Keratinocyte (primary cell): Measurements from ENCODE around the gene HHIPL1. TPM values are rescaled to one million over a fixed set of nuclear protein-coding genes. Genes with fewer than 3 reads are reported as not detected.

Source experiments
- DNase-seq: peaks from one replicate; pipeline ENCODE4 v3.0.0-alpha.2; 2011; ENCODE audit warnings: low read depth, missing footprints, low spot score
- FAIRE-seq: peaks from 2 replicates; lab custom pipeline; 2011; peaks lifted over from hg19 to GRCh38; lab: Jason Lieb, UNC
- H2AFZ ChIP-seq: 2 replicates; pipeline ENCODE4 v1.6.0; 2012; ENCODE audit warnings: low read length, control low read depth, inconsistent platforms; ENCODE audit not compliant: control insufficient read depth
- H3K27ac ChIP-seq: 2 replicates; pipeline ENCODE4 v1.5.1; 2011; ENCODE audit warnings: low read length; ENCODE audit not compliant: control insufficient read depth, insufficient read depth
- H3K27me3 ChIP-seq: 3 replicates; pipeline ENCODE4 v1.6.0; 2011; ENCODE audit warnings: low read length; ENCODE audit not compliant: control insufficient read depth, insufficient read depth; ENCODE audit errors: extremely low read depth
- H3K36me3 ChIP-seq, 2 experiments: 2 replicates in 1 of 2; 3 replicates in 1 of 2; pipeline ENCODE4 v1.5.1; 2011; ENCODE audit warnings: low read length in 2 of 2, mild to moderate bottlenecking in 1 of 2; ENCODE audit not compliant: control insufficient read depth in 2 of 2, insufficient read depth in 2 of 2; ENCODE audit errors: extremely low read depth in 1 of 2
- H3K4me1 ChIP-seq: 3 replicates; pipeline ENCODE4 v1.5.1; 2011; ENCODE audit warnings: low read length; ENCODE audit not compliant: control insufficient read depth, insufficient read depth; ENCODE audit errors: extremely low read depth
- H3K4me2 ChIP-seq: 3 replicates; pipeline ENCODE4 v1.6.0; 2011; ENCODE audit warnings: low read depth, low read length; ENCODE audit not compliant: control insufficient read depth, insufficient read depth; ENCODE audit errors: extremely low read depth
- H3K4me3 ChIP-seq, 3 experiments: fragments of 200-600 bp in 1 of 3; sonication (generic) in 1 of 3; 2 replicates in 2 of 3; 3 replicates in 1 of 3; pipeline ENCODE4 v1.5.1; 2011 to 2016; ENCODE audit warnings: low read length in 3 of 3, mild to moderate bottlenecking in 3 of 3, control low read depth in 2 of 3, inconsistent platforms in 1 of 3, low read depth in 1 of 3, mixed read lengths in 1 of 3, mixed run types in 1 of 3, moderate library complexity in 1 of 3; ENCODE audit not compliant: control insufficient read depth in 2 of 3, insufficient read depth in 2 of 3; ENCODE audit errors: extremely low read depth in 1 of 3
- H3K79me2 ChIP-seq: 2 replicates; pipeline ENCODE4 v1.6.0; 2012; ENCODE audit warnings: low read length; ENCODE audit not compliant: control insufficient read depth, insufficient read depth
- H3K9ac ChIP-seq: 3 replicates; pipeline ENCODE4 v1.6.0; 2011; ENCODE audit warnings: low read length; ENCODE audit not compliant: control insufficient read depth, insufficient read depth; ENCODE audit errors: extremely low read depth
- H3K9me1 ChIP-seq: 3 replicates; pipeline ENCODE4 v1.6.0; 2011; ENCODE audit warnings: low read length; ENCODE audit not compliant: control insufficient read depth, insufficient read depth; ENCODE audit errors: extremely low read depth
- H3K9me3 ChIP-seq: 2 replicates; pipeline ENCODE4 v1.5.1; 2012; ENCODE audit warnings: low read depth, low read length; ENCODE audit not compliant: control insufficient read depth
- H4K20me1 ChIP-seq: 3 replicates; pipeline ENCODE4 v1.6.0; 2011; ENCODE audit warnings: low read length; ENCODE audit not compliant: control insufficient read depth, insufficient read depth; ENCODE audit errors: extremely low read depth
- EZH2 ChIP-seq: IDR thresholded peaks from one replicate; pipeline ENCODE4 v1.6.1; 2012; ENCODE audit warnings: inconsistent platforms, mild to moderate bottlenecking, low read length, moderate library complexity
- dilution Hi-C: fragments of 300-500 bp; cut with MboI; formaldehyde crosslinking; loops from one replicate; pipeline ENCODE4 v1.7.0; 2020; ENCODE audit warnings: low sequenced_read_pairs; ENCODE audit not compliant: extremely low pct_ligation_motif_present
- polyA plus RNA-seq, 5 experiments: library from polyadenylated mRNA; depleted of rRNA in 3 of 5; stranded (reverse) in 3 of 5; stranded (forward) in 1 of 5; unstranded in 1 of 5; fragments of >200 nt; gene quantifications; 1 replicate in 1 of 5; 2 replicates in 3 of 5; 3 replicates in 1 of 5; pipeline versions ENCODE4 v1.2.1 to v1.2.3, GENCODE V29; 2011 to 2012; ENCODE audit warnings: missing spikeins in 2 of 5, low read depth in 1 of 5, low replicate concordance in 1 of 5
- TF ChIP-seq, protein P1 (sequence below), 3 experiments: IDR thresholded peaks in 1 of 3; conservative IDR thresholded peaks in 1 of 3; optimal IDR thresholded peaks in 1 of 3; 2 replicates in 2 of 3; 3 replicates in 1 of 3; pipeline versions ENCODE3 to v1.5.1; 2011; ENCODE audit warnings: low read length in 3 of 3, mild to moderate bottlenecking in 3 of 3, moderate library complexity in 2 of 3, control low read depth in 1 of 3, inconsistent platforms in 1 of 3; ENCODE audit not compliant: insufficient read depth in 2 of 3; ENCODE audit errors: extremely low read depth in 1 of 3

Gene HHIPL1
- polyA plus RNA-seq, 1 donor (not counting 4 experiments of a cell fraction or from before 2014, with no cell fraction given), result 0.08 TPM

DNA sequence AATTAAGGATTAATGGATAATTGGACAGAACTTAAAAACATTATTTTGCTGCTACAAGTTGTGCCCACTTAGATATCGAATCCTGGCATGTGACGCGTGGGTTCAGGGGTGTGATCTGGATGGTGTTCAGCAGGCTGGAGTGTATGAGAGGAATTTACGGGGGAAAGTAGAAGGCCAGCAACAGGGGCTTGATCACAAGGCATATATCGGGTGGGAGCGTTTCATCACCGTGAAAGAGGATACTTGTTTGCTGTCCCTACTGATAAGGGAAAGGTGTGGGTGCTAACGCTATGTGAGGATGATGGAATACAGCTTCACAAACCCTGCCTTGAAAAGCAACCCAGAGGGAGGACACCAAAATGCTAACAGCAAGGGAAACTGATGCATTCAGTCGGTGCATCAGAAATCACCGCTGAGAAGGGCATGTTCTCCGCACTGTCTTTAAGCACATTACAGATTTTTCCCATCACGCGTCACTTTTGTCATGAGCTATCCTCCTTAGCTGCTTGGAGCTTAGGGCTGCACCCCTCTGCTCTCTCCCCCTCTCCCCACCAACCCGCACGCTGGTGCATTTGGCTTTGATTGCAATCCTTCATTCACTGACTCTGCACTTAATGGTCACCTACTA is 13.4 kb downstream of the HHIPL1 start:
- peaks cover 3% of the 10 kb centered on the region for H4K20me1 ChIP-seq
- H3K79me2 ChIP-seq, result no peaks in the 10 kb centered on the region
- FAIRE-seq (no peak), DNase-seq (no peak)
- TF ChIP-seq, protein P1, sequence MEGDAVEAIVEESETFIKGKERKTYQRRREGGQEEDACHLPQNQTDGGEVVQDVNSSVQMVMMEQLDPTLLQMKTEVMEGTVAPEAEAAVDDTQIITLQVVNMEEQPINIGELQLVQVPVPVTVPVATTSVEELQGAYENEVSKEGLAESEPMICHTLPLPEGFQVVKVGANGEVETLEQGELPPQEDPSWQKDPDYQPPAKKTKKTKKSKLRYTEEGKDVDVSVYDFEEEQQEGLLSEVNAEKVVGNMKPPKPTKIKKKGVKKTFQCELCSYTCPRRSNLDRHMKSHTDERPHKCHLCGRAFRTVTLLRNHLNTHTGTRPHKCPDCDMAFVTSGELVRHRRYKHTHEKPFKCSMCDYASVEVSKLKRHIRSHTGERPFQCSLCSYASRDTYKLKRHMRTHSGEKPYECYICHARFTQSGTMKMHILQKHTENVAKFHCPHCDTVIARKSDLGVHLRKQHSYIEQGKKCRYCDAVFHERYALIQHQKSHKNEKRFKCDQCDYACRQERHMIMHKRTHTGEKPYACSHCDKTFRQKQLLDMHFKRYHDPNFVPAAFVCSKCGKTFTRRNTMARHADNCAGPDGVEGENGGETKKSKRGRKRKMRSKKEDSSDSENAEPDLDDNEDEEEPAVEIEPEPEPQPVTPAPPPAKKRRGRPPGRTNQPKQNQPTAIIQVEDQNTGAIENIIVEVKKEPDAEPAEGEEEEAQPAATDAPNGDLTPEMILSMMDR (optimal IDR thresholded peaks at IDR 0.05 in 1 of 3, IDR thresholded peaks at IDR 0.05 in 1 of 3, conservative IDR thresholded peaks at IDR 0.05 in 1 of 3; ENCODE audit: extremely low read depth in 1 of 3, insufficient read depth in 2 of 3, low read length in 3 of 3), result no peak
- TF ChIP-seq EZH2, result peak; percentile 73
- peaks cover 69% of the 10 kb centered on the region for H3K27me3 ChIP-seq
- H3K9me1 ChIP-seq, result no peaks in the 10 kb centered on the region
- H3K4me3 ChIP-seq, result no peak overlapping the region
- no peaks in the 10 kb centered on the region for H3K4me1 ChIP-seq
- dilution Hi-C loops, result no loop called here
- H2AFZ ChIP-seq, result no peak overlapping the region
- no peak overlapping the region for H3K27ac ChIP-seq
- H3K9ac ChIP-seq, result no peak overlapping the region
- H3K36me3 ChIP-seq, result no peaks in the 10 kb centered on the region
- no peaks in the 10 kb centered on the region for H3K9me3 ChIP-seq
- no peak overlapping the region for H3K4me2 ChIP-seq

- Histone ChIP-seq H3K79me2 (no peaks in the 10 kb centered on the region), H3K4me3 (peak overlapping the region in 1 of 3 experiments; percentile 11), H3K27me3 (peaks cover 69% of the 10 kb centered on the region), H3K9ac (no peak overlapping the region), H3K4me1 (no peaks in the 10 kb centered on the region), H3K27ac (no peak overlapping the region), H2AFZ (no peak overlapping the region), H3K9me1 (no peaks in the 10 kb centered on the region), H3K9me3 (no peaks in the 10 kb centered on the region), H3K36me3 (no peaks in the 10 kb centered on the region), H4K20me1 (peaks cover 3% of the 10 kb centered on the region), H3K4me2 (no peak overlapping the region)
- no peak for DNase-seq
- TF ChIP-seq, protein P1 (optimal IDR thresholded peaks at IDR 0.05 in 1 of 3, IDR thresholded peaks at IDR 0.05 in 1 of 3, conservative IDR thresholded peaks at IDR 0.05 in 1 of 3; ENCODE audit: extremely low read depth in 1 of 3, insufficient read depth in 2 of 3, low read length in 3 of 3), result peak in 2 of 3 experiments; percentile 28 to 39
- TF ChIP-seq EZH2, result peak; percentile 32
- dilution Hi-C loops, result no loop called here
- no peak for FAIRE-seq
These were observed 14.4 kb downstream of the HHIPL1 start for GRCh38 chr14:99659333-99659741.
